Myocyte (in vitro differentiated cells): Measurements from ENCODE around the gene SYNPO. TPM values are rescaled to one million over a fixed set of nuclear protein-coding genes. Genes with fewer than 3 reads are reported as not detected.

Experiments
- DNase-seq: peaks from one replicate; pipeline ENCODE4 v3.0.0-alpha.2; 2012; ENCODE audit warnings: low read depth
- polyA plus RNA-seq: library from polyadenylated mRNA; unstranded; fragments of >200 nt; gene quantifications from one replicate; pipeline ENCODE4 v1.2.1, GENCODE V29; 2012; ENCODE audit warnings: missing spikeins
- total RNA-seq: library from RNA; depleted of rRNA; stranded (reverse); fragments of >200 nt; gene quantifications from 2 replicates; pipeline ENCODE4 v1.2.3, GENCODE V29; 2014

SYNPO gene, protein sequence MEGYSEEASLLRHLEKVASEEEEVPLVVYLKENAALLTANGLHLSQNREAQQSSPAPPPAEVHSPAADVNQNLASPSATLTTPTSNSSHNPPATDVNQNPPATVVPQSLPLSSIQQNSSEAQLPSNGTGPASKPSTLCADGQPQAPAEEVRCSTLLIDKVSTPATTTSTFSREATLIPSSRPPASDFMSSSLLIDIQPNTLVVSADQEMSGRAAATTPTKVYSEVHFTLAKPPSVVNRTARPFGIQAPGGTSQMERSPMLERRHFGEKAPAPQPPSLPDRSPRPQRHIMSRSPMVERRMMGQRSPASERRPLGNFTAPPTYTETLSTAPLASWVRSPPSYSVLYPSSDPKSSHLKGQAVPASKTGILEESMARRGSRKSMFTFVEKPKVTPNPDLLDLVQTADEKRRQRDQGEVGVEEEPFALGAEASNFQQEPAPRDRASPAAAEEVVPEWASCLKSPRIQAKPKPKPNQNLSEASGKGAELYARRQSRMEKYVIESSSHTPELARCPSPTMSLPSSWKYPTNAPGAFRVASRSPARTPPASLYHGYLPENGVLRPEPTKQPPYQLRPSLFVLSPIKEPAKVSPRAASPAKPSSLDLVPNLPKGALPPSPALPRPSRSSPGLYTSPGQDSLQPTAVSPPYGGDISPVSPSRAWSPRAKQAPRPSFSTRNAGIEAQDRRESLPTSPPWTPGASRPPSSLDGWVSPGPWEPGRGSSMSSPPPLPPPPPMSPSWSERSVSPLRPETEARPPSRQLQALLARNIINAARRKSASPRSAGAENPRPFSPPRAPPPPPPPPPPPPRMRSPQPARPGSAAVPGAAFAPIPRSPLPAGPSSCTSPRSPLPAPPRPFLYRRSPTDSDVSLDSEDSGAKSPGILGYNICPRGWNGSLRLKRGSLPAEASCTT
- total RNA-seq = 7.8 and 8.1 TPM in 2 replicates
- polyA plus RNA-seq = 80.0 TPM

DNA sequence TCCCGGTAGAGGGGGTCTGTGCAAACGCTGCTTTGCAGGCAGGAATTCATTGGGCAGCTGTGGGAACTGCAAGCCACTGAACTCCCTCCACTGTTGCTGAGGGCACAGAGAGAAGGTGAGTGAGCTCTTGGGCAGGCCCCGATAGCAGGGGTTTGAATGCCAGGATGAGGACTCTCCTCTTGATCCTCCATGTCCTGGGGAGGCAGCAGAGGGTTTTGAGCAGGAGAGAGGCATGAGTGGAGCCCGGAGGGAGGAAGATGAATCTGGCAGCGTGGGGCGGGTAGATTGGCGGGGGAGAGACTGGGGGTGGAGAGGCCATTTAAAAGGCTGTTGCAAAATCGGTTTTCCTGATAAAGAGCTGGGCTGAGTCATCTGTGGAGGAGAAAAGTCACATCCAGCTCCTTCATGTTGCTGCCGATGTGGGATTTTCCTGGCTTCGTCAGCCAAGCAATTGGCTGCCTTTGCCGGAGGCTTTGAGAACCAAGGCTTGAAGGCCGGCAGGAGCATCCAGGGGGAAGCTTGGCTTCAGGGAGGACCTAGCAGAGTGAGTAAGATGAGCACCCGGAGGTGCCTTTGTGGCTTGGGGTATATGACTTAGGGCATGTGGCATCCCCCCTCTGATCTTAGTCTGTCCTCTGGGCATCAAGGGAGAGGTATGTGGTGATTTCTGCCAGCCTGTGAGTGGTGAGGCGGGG, at the start of gene SYNPO:
SYNPO (plus strand) TSS at position 350 of the 695 bp plus-strand sequence. CDS start 7,616 bp downstream, outside the sequence.
- DNase-seq = peak; percentile 64

DNA sequence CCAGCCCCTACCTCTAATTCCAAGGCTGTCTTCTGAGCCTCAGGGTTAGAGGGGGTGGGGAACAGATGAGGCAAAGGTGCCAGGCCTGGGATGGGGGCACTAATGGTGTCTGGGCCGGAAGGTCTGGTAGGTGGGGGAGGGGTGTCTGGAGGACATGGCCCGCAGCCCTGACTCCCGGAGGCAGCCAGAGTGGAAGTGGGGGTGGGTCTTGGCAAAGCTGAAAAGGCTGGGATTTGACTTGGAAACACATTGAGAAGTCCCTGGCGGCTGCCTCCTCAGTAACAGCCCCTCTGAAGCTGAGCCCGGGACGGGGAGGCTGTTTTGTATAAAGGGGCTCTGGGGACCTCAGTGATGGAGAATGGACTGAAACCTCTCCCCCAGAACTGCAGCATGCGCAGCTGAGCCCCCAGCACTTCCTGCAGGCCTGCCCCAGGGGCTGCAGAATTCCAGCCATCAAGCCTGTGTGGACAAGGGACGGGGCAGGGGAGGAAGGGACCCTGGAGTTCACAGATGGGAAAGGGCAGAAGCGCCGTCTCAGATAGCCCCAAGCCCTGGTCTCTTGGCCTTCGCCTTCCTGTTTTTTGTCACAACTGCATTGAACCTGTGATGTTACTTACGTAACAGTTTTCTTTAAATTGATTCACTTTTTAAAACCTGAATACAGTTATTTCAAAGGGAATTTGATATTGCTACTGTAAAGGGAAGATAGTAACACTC, 49.3 kb upstream of the SYNPO start:
- DNase-seq = no peak

DNA sequence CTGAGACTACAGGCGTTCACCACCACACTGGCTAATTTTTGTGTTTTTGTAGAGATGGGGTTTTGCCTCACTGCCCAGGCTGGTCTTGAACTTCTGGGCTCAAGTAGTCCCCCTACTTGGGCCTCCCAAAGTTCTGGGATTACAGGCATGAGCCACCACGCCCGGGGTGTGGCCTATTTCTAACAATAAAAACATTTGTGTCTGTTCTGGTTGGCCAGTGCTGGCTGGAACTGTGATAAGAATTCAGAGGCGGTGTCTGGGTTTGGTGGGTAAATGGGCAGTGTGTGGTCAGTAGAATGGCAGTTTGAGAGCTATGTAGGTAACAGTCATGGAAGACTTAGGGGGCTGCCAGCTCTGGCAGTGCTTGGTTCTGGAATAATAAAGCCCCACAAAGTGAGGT, 46.9 kb upstream of the SYNPO start:
- peak; percentile 78 for DNase-seq

DNA sequence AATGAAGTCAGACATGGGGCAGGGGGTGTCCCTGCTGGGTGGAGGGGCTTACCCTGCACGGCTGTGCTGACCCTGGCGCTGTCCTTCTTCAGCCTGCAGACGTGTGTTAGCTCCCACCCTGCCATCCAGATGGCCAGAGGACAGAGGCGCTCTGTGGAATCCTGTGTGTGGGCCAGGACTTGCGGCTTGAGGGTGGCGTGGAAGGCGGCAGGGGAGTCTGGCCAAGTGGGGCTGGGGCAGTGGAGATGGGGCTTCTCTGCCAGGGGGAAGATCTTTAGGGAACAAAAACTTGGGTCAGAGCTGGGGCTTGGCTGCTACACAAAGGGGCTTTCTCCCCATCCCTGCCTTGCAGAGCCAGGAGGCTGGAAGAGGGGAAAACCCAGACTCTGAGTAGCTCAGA, 46.5 kb upstream of the SYNPO start:
- DNase-seq = no peak

DNA sequence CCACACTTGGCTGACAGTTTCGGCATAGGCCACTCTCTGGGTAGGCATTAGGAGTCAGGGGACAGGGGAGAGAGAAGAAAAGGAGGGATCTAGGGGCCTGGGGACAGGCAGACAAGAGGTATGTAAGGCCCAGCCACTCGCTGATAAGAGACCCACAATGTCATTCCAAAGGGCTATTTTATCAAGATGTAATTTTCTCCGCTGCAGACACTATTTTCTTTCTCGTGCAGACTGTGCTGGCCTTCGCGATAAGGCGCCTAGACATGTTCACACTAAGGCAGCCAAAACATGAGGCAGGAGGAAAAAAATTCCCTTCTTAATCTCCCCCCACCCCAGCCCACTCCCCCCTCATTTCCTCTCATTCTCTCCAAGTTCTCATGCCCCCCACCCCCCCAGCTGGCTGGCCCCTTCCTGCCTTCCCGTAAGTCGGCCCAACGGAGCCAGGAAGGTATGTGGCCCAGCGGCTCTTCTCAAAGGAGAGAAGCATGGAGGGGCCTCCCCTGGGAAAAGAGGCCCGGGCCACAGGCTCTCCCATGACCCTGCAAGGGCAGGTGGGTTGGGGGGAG, 44.9 kb upstream of the SYNPO start:
- no peak for DNase-seq

DNA sequence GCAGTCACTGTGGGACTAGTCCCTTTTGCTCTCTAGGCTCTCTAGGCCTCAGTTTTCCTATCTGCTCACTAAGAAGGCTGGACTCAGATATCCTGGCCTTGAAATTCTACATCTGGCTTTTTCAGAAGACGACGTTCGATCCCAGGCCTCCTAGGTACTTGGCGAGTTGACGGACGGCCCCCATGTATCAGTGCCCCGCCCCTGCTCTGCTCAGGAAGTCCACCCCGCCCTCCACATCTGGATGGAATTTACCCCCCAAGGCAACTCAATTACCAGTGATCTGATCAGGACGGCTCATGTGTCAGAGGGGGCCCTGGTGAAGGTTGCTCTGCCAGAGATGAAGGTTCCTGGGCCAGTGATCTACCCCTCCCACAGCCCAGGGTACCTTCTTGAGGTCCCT, 44.1 kb upstream of the SYNPO start:
- DNase-seq = no peak

DNA sequence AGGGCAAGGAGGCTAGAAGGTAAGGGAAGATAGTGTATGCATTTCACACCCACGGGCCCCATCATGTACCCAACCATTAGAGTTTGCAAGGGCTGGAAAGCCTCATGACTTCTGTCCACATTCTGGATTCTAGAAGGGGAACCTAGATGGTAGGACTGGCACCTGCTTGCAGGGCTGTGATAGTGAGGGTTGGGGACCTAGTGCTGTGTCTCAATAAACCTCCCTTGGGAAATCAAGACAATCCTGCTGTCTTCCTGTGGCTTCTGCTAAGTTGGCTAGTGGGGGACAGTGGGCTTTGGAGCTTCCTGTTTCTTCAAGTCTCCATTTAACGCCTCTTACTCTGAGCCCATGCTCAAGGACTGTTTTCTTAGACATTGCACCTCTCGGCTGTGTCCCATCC, 43.6 kb upstream of the SYNPO start:
- DNase-seq = no peak

DNA sequence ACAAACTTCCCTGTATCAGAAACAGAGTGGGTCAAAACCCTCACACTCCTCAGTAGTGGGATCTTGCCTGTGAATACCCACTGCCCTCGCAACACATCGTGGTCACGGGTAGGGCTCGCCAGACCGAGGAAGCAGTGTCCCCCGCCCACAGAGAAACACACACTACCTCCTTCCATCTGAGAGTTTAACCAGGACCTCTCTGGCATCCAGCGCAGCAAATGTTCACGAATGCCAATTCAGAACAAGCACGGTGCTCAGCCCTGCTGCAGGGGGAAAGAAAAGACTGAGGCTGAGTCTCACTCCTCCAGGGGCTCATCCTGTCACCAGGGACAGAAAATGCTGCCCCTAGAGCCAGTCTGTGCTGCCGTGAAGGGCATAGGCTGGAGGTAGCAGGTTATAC, 42.5 kb upstream of the SYNPO start:
- DNase-seq = no peak

DNA sequence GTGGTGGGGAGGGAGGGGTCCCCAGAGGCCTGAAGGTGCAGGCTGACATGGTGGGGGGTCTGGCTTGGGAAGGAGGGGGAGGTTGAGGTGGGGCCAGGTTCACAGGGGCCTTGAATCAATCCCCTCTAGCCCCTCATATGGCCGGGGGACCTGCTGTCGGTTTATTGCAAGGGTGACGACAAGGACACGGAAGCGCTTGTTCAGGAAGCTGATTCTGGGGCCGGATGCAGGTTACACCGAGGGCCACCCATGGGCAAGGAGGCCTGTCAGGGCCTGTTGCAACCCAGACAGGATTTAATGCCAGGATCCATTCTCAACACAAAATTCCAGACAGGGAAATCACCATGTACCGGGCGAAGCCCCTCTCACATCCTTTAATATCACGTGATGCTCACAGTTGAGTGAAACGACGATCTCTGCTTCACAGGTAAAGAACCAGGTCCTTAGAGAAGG, 41.6 kb upstream of the SYNPO start:
- DNase-seq = no peak

DNA sequence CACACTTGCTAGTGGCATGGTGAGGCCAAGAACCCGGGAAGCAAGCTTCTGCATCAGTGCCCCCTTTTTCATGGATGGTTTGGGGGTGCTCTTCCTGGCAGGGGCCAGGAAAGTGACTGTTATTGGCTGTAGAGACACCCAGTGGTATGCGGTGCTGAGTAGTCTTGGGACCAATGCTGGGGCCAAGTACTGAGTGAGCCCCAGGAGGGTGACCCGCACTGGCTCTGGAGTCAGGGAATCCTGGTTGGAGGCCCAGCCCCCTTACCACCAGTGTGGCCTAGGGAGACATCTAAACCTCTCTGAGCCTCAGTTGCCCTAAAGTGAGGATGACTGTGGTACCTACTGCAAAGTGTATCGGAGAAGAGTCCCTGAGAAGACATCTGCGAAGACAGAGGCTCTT, 41.2 kb upstream of the SYNPO start:
- DNase-seq = no peak

DNA sequence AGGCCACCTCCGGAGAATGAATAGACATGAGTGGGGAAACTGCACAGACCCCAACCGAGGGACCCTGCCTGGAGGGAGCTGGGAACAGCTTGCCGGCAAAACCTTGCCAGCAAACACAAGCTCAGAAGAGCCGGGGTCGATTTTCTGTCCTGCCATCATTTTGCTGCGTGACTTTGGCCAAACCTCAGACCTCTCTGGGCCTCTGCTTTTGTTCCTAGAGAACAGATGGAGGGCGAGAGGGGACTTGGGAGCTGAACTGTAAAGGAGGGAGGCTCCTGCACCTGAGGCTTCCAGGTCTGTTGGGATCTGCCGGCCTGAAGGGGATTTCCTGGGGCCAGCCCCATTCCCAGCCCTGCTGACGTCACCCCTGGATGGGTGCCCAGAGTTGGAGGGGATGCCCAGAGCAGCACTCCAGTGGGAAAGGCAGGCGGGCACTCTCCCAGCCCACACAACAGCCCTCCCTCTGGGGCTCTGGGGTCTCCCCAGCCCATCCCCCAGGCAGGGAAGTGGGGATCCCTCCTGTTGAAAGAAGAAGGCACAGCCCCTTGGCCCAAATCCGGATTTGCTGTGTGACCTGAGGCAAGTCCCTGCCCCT, 40.4 kb upstream of the SYNPO start:
- DNase-seq = peak; percentile 57

DNA sequence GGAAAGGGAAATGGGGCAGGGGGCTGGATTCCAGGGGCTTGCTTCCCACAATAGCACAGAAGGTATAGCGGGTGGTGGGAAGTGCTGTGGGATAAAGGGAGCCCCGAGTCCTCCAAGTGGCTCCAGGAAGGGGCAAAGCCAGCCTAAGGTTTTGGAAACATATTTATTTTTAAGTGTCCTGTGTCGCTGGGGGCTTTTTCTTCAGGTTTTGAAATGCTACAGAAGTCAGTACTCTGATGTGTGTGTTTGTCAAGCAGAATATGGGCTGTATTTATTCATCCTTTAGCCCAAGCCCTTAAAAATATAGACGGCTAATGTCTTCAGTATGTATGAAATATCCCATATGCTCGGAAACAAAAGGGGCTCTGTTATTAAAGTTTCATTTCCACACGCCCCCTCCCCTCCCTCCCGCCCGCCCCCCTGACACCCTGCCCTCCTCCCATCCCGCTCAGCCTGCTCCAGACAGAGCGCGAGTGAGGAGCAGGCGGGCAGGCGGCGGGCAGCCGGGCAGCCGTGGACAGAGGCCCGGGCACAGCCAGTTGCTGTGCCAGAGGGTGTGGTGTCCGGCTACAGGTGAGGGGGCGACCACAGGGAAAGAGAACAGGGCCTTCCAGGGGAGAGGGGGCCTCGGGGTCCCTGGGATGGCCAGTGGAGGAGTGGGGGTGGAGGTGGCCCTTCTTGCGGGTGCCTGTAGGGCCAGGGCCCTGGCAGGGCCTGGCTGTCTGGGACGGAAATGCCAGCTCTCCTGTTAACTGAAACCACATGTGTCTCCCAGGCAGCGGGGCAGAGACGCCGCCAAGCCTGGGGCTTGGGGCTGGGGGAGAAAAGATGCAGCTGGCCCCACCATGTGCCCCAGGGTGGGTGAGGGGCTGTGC, 39.6 kb upstream of the SYNPO start:
- no peak for DNase-seq

DNA sequence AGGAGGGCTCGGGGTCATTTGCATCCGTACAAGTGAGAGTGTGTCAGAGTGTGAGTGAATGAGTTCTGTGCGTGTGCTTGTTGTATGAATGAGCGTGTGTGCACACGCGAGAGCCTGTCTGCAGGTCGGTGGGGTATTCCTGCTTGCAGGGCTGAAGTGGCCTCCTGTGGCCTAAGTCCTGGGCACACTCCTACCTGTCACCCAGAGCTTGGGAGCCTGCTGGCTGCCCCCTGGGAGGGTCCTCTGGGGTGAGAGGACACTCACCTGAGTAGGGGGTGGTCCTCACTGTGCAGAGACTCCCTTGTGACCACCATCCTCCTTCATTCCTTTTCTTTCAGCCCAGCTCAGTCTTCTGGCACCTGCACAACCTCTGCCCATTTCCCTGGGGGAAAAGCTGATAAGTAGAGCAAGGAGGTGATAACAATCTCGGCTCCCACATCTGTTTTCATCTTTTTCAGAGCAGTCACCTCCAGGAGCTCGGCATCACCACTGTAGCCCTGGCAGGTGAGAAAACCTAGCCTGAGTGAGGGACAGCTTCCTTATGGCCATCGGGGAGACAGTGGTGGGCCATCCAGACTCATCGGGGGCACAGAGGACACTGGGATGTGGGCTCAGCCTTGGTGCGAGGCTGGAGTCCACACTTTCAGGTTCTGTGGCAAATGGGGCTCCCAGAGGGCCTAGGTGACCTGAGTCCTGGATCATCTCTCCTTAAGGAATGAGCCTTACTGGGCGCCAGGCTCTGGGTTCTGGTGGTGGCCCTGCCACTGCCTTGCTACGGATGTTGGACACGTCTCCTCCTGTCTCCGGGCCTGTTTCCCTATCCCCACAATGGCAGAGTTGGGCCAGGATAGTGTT, 38.7 kb upstream of the SYNPO start:
- DNase-seq = no peak

DNA sequence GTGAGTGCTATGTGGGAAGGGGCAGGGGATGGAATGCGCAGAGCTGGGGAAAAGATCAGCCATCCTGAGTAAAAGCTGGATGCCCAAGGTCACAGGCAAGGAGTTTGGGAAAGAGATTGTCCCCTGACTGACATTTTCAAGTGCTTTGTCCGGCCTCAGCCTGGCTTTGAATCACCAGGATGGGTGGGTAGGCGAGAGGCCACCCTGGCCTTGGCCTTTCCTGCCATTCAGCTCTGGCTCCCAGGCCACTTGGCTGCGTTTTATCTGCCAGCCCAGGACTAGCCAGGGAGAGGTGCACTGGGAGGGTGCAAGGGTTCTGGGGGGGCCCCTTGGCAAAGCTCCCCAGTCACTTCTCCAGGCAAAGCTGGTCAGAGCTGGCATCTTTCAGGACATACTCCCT, 37.4 kb upstream of the SYNPO start:
- no peak for DNase-seq

DNA sequence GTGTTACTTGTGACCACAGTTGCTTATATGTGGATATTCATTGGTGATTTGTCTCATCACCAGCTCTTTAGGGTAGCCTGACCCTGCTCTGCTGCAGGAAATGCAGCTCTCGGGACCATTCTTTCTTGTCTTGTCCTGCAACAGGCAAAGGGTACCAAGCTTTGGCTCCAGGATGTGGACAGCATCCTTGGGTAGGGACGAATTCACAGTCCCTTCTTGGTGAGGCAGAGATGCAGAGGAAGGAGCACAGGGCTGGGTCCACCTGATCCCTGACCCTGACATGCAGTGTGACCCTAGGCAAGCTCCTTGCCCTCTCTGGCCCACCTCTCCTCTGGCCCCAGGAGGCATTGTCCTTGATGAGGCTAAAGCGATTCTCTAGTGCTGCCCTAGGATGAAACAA, 37.0 kb upstream of the SYNPO start:
- no peak for DNase-seq

DNA sequence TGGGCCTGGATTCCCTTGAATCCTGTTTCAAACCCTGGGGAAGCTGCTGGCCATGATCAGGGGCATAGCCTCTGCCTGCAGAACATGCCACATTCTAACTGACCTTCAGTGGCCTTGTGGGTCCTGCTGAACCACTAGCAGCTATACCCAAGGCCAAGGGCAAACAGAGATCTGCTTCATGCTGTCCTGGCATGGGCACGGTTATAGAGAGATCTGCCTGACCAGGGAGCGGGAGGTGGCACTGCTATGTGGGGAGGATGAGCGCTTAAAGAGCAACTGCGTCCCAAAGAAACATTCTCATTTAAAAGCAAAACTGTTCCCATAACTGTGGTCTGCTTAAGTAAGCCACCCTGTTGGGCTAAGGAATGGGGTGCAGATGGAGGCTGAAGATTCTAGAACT, 36.5 kb upstream of the SYNPO start:
- no peak for DNase-seq

DNA sequence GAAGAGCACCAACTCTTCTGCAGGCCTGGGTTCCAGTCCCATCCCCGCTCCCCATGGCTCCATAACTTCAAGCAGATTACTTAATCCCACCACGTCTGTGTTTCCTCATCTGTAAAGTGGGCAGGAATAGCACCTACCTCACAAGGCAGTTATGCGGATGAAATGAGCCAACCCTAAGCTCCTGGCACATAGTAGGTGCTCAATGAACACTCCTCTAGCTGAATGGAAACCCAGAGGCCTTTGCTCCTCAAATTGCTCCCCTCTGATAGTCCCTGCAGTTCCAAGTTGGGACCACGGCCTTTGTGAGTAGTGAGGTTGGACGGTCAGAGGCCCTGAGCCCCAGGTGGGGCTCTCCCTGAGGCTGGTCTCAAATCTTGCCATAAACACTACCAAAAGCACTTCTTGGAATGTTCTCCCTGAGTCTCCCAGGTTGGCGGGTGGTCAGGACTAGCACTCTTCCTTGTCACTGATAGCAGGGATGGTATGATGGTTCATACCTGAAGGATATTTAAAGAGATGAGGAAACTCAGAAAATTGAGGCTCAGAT, 35.5 kb upstream of the SYNPO start:
- no peak for DNase-seq

DNA sequence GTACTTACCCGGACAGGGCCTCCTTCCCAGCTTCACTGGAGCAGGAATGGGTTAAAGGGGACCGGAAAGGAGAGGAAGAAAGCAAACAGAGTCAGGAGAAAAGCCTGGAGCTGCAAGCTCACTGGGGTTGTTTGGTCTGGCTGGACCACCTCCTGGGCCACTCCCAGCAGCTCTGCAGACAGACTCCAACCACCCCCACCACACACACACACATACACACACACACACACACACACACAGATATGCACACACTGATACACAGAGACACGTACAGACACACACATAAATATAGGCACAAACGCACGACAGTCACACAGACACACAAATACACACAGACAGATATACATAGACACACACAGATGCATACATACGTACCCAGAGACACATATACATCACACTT, 34.9 kb upstream of the SYNPO start:
- DNase-seq = no peak
